Stimulated activated CD4-positive, alpha-beta T cell treated with anti-CD3 and anti-CD28 coated beads, Interleukin-1b, Interleukin-23, amount 100 ng/mL, for 4 hours (primary cell): Measurements from ENCODE around the gene ANKRD34A.

Experiments
- DNase-seq, 2 donors: peaks; one replicate each; pipeline ENCODE4 v3.0.0-alpha.2; 2020; ENCODE audit warnings: low read depth in 2 of 2

ANKRD34A gene

DNA sequence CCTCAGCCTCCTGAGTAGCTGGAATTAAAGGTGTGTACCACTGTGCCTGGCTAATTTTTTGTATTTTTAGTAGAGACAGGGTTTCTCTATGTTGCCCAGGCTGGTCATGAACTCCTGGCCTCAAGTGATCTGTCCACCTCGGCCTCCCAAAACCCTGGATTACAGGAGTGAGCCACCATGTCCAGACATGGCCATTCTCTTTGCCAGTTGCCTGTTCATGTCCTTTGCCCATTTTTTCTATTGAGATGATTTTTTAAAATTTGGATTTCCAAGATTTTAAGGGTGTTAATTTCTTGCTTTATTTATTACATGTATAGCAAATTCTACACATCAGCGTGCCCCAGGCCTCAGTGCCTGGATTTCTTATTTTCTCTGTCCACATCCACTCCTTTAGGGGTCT lies 2.9 kb upstream of the ANKRD34A start:
- DNase-seq, result no peak

DNA sequence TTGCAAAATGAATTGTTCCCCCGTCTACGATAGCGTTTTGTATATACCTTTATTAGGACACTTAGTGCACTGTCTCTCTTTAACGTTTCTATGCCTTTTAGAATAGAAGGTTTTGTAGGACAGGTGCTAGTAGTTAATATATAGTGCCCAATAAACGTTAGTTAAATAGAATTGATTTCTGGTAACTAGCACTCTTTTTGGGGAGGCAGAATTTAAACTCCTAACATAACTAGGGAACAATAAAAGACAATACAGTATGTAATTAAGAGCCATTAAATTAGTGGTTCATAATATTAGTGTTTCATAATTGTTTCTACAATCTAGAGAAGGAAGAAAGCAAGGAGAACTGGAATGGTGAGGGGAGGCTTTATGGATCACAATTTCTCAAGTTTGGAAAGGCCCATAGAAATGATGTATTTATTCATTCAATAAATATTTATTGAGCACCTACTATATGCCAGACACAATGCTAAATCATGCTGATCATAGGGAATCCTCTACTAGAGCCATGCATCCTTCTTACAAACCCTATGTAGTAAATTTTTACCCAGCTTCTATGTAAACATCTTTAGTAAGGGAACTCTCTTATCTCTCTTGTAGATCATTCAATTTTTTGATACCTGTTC lies 857 bp upstream of the ANKRD34A start:
- DNase-seq, result no peak

DNA sequence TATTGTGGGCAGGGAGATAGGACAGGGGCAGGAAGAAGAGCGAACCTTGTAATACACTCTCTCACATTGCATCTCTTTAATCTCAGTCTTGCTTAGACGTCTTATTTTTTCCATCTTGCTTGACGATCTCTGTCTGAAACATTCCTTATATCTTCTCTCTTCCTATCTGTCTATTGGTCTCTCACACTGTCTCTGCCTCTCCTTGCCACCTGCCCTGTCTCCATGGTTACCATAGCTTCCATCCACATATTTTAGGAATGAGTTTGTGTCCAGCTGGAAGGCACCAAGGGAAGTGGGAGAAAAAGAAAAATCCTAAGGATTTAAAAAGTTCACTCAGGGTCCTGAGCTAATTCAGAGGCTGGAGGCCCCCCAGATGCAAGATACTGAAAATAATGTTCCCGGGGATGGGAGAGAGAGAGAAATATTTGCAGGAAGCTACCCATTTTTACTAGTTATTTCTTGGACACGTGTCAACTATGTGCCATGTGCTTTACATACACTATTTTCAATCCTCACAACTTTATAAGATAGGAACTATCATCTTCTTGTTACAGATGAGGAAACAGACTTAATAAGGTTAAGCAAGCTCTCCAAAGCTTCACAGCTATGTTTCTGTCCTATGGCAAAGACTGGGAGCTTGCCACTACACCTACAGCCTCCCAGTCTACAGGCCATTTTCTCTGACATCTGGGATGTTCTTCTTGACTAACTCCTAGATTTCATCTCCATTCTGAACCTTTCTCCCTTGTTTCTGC lies 933 bp downstream of the ANKRD34A start:
- no peak for DNase-seq

DNA sequence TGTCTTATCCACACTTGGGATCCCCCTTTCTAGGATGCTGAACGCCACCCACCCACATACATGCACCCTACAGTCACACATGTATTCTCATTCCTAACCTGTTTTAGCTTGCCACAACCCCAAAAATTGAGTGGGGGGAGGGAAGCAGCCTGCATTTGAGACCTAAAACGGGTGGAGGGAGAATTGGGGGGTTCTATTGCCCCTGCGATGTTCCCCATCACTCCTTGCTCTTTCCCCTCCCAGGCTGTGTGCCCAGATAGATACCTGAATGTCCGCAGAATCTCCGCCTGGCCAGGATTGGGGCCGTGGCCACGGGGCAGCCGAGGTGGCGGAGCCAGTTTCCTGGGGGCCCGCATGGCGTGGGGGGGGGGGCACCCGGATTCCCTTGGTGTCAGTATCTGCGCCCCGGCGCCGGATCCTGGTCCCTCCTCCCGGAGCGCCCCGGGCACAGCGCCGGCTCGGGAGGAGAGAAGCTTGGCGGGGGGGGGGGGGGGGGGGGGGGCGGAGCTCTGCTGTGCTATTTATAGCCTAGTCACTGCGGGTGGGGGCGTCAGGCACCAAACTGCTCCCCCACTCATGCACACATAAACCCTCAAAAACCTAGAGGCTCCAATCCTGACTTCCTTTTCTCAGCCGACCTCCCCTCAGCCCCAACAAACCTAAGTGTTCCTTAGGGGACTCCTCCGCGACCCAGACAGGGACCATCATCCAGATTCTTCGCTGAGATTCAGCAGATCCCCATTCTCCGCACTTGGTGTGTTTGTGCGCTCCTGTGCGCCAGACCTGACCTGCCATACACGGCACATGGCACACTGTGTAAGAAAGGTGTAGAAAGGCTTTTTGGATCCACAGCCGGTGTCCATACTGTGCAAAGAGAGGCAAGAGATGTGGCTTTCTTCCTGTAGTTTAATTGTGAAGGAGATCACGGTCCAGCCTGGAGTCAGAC lies 1.9 kb downstream of the ANKRD34A start:
- peak in 1 of 2 donors; percentile 34 for DNase-seq

DNA sequence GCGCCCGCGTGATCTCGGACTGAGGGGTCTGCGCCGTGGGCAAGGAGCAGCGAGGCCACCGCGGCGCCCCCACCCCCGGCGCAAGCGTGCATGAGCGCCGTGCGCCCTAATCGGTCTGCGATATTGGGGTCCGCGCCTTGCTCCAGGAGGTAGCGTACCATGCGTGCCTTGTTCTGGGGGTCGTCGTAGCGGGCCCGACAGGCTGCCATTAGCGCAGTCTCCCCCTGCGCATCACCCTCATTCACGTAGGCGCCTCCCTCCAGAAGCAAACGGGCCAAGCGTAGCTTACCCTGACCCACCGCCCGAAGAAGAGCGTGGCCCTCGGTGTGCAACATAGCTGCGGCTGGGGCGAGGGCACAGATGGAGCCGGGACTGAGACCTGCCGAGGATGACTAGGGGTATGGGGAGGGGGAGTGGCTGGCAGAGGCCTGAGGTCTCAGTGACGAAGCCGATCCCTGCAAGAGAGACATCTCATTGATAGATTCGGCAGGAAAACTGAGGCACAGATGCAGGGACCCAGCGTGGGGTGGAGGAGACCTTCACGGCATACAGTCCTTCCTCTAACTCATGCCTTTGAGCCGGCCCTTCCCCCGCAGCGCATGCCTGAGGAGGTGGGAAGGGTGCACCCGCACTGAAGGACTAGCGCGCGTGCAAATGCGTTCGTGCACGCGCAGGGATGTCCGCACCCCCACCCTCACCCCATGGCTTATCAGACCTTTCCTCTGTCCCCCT lies 2.8 kb downstream of the ANKRD34A start:
- DNase-seq, result peak in 1 of 2 donors; percentile 51

DNA sequence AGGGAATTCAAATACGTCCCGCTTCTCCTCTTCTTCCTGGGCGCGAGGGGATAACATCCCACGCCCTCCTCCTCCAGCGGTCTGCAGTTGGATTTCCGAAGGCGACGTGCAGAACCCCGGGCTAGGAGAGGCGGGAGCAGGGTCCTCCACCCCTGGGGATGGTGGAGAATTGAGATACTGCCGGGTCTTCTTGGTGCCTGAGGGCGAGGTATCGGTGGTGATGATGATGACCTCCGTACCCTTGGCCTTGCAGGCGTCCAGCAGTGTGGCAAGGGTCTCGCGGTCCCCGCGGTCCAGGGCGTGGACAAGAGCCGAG lies 3.3 kb downstream of the ANKRD34A start:
- DNase-seq, result no peak

DNA sequence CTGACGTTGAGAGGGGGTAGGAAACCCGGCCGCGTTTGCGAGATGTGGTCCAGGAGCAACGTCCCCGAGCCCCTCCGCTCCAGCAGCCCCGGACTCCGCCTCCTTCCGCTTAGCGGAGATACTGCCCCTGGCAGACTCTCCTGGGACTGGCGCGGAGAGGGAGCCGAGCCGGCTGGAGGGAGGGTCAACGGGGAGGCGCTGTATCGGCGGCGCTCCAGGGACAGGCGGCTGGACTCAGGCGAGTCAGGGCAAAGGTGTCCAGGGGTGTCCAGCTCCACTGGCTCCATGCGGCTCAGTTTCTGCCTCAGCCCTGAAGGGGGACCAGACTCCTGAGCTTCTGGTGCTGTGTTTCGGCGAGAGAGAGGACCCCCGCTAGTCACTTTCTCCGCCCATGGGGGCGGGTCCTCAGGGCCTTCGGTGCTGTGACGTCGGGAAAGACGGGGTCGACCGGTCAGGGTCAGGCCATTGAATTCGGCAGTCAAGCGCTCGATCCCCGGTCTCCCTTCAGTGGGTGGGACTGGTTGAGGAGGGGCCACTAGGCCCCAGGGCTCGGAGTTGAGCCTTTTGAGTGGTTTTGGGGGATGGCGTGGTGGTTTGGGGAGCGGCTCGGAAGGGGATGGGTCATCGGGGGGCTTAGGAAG lies 3.8 kb downstream of the ANKRD34A start:
- DNase-seq, result peak in 1 of 2 donors; percentile 38

DNA sequence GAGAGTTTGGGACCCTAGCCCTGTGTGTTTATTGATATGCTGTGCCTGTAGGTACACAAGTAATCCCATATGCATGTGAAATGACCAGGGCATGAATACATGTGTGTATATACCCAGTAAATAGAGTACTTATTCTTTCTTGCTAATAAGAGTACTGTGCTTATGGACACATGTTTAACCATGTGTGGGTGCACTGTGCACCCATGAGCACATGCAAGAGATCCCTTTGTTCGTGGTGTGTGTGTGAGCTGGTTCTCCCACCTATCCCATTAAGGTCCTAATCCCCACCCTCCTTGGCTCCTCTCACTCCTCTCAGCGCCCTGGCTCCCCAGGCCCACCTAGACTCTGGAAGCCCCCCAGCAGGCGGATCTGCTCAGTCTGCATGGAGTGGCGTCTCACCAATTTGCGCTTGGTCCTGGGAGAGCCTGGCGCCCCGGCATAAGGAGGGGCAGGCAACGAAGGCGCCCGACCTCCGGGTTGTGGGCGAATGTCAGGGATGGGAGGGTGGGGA lies 4.4 kb downstream of the ANKRD34A start:
- DNase-seq, result no peak

DNA sequence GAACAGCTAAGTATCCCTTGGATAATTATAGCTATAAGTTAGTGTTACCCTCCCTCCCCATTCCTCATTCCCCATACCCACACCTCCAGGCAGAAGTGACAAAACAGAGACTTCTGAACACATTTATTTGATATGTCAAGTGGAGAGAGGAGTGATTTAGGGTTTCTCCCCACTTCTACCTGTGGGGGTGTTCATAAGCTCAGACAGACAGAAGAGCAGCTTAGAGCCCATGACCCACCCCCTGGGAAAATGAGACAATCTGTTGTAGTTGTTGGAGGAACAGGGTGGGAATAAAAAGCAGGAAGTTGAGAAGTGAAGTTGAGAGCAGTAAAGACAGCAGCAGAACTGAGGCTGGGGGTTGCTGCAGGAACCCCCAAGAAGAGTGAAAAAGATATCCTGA lies 5.0 kb downstream of the ANKRD34A start:
- DNase-seq, result no peak

DNA sequence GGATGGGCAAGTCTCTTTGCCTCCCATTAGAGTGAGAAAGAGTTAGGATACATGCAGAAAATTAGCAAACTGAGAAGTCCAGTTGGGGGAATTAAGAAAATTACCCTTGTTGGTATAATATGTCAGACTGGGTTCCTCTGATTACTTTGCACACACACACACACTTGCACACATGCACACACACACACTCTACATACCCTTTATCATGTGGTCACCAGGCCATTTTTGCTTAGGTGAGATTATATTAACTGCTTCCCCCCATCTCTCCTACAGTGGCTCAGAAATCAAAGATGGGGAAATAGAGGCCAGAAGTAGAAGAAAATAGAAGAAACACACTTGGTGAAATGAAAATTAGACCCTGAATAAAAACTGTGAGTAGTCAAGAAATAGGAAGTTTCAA lies 5.6 kb downstream of the ANKRD34A start:
- no peak for DNase-seq

DNA sequence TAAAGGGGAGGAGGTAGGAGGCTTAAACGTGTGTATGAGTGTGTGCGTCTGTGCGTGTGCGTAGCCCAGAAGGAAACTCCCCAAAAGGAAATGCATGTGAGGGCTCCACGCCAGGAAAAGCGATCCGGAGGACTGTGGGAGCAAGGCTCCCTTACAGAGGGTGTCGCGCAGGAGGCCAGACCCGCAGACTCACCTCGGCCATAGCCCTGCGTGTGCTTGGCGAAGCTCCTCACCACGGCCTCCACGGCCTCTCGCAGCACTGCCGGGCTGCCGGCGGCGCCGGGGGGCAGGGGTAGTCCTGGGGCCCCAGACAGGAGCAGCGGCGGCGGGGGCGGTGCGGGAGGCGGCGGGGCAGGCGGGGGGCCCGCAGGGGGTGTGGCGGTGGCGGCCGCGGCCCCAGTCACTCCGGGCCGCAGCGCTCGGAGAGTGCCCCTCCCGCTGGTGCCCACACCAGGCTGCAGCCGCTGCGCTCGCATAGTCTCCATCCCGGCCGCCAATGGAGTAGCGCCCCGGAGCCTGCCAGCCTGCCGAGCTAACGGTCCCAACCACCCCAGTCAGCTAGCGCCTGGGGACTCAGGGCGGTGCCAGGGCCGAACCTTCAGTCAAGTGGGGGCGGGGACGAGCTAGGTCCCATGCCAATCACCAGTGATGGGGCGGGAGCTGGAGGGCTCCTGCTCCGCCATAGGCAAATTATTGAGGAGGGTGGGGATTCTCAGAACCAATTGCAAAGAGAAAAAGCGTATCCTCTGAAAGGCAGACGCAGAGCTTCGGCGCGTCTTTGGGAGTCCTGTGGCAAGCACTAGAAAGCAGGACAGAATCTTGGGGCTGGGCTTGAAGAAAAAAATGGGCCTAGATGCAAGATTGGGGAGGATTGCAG lies 6.7 kb downstream of the ANKRD34A start, which contains the start of gene LIX1L:
Gene LIX1L (minus strand): TSS at position 575 of the 877 bp plus-strand sequence. CDS start 90 bp downstream, at position 485.
- peak; percentile 88 for DNase-seq

DNA sequence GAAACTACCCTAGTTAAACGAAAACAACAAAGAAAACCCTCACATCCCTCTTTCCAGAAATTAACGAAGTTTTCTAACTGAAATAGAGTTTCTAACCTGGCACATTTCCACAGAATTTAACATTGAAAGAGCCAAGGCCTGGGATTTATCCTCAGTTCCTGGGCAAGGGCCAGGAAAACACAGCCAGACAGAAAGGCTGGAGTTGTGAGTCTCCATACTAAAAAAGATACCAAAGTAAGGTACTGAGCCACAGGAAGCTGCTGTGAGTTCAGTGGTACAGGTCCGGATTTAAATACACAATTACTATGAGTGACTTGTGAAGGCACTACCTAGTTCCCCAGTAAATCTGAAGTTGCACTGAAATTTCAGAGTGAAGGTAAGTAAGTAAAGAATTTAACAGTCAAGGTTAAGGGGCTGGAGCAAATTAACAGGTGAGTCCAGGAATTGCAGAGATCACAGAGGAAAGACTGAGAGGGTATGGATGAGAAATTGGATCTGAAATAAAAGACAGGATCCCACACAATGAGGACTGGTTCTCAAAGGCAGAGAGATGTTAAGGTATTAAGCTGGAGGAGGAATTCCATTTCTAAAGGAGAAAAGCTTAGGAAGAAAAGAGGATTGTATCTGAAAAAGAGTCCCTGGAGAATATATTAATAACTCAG lies 7.5 kb downstream of the ANKRD34A start:
- DNase-seq, result no peak

DNA sequence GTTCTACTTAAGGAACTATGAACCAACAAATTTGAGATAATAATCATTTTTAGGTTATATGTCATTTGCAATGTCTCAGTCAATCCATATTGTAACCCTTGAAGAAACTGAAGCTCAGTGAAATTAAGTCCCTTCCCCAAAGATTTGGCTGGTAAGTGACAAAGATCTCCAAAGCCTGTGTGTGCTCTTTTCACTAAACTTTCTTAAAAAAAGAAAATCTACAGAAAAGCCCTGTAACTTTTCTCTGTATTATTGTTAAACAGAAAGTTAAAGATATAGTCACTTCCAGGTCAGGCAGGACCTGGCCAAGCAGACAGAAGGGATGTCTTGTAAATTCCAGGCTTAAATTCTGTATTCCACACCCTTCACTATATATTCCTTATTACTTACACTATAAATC lies 8.0 kb downstream of the ANKRD34A start:
- no peak for DNase-seq

DNA sequence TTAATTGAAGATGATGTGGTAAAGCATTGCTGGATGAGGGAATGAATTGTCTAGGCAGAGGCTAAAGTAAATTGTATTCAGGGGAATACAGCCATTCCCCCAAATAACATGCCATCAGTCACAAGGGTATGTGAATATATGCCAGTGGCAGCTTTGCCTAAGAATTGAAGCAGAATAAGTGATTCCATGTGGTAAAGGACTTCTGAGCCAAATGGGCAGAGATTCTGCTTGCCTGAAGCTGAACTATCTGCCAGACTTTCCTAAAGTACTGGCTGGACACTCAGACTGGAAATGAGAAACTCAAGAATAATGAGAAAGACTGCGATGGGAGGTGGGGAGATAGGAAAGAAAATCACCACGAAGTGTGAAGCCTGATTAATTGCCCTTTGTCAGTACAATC lies 8.9 kb downstream of the ANKRD34A start:
- no peak for DNase-seq

DNA sequence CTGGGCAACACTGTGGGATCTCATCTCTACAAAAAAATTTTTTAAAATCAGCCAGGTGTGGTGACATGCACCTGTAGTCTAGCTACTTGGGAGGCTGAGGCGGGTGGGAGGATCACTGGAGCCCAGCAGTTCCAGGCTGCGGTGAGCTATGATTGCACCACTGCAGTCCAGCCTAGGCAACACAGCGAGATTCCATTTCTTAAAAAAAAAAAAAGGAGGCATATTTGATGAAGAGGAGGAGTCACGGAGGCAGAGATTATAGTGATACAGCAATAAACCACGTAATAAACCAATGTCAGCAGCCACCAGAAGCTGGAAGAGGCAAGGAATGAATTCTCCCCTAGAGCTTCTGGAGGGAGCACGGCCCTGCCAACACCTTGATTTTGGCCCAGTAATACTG lies 10.5 kb downstream of the ANKRD34A start:
- DNase-seq, result no peak

DNA sequence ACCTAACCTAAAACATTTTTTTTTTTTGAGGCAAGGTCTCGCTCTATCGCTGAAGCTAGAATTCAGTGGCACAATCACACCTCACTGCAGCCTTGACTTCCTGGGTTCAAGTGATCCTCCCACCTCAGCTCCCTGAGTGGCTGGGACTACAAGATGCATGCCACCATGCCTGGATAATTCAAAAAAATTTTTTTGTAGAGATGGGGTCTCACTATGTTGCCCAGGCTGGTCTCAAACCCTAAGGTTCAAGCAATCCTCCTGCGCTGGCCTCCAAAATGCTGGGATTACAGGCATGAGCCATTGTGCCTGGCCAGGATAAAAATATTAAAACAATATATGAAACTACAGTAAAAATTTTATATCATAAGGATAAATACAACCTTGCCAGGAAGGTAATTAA lies 11.5 kb downstream of the ANKRD34A start:
- no peak for DNase-seq

DNA sequence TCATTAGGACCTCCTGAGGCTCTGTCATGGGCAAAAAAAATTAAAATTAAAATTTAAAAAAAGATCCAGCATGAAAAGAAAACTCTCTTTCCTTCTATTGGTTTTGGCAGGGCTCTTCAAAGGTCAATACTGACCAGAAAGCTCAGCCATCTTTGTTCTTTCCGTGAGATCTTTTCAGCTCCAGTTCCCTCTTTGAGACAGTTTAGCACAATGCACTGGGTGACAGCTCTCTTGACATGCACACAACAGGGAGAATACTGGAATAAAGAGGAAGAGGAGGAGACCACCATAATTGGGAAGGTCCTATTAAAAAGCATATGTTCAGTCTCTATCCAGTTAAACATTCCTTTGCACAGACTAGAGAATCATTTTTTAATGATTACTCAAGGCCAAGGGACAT lies 12.8 kb downstream of the ANKRD34A start:
- DNase-seq, result no peak

DNA sequence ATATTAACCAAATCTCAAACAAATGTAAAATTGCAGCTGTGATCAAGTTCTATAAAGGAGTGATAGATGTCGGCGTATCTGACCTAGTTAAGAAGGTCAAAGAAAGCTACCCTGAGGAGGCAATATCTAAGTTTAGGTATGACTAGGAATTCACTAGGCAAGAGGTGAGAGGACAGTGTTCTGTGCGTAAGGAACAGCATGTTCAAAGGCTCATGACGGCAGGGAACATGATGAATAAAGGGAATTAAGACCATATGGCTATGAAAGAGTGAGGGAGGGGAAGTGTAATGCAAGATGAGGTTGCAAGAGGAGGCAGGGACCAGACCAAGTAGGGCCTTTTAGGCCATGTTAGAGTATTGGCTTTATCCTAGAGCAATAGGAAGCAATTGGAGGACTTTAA lies 15.2 kb downstream of the ANKRD34A start:
- DNase-seq, result no peak

DNA sequence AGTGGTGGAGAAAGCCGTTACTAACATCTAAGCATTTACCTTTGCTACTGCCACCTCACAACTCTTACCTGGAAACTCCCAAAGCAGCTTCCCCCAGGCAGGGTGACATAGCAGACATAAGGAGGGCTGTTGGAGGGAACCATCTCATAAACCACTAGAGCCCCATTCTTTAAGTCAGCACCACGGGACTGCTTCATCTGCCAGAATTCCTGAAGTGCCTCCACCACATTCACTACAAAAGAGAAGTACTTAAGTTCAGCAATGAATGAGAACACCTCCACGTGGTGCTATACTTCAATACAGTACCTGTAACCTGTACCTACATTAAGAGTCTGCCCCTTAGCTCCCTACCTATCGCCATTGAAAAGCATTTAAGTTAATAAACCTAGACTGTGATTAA lies 16.8 kb downstream of the ANKRD34A start:
- DNase-seq, result no peak
